ENCODE results near the gene CPNE7.

The CPNE7 gene

GRCh38 chr16:89643769-89644300 is 68.3 kb downstream of the CPNE7 start:
- H3K27me3 Mint-ChIP-seq, result no peaks in the 10 kb centered on the region
- no peak overlapping the region for H3K4me3 Mint-ChIP-seq
- no peak for DNase-seq
- ATAC-seq, result no peak
- H3K9me3 Mint-ChIP-seq, result no peaks in the 10 kb centered on the region
- H3K36me3 Mint-ChIP-seq (ENCODE audit: low read depth), result peaks cover 18% of the 10 kb centered on the region
- H3K27ac Mint-ChIP-seq, result no peak overlapping the region
- H3K4me1 Mint-ChIP-seq, result peaks cover 9% of the 10 kb centered on the region

- ATAC-seq (no peak), DNase-seq (no peak)
- Mint-ChIP-seq H3K9me3 (no peaks in the 10 kb centered on the region), H3K27me3 (no peaks in the 10 kb centered on the region), H3K36me3 (ENCODE audit: low read depth) (peaks cover 24% of the 10 kb centered on the region), H3K4me3 (no peak overlapping the region), H3K27ac (no peak overlapping the region), H3K4me1 (peaks cover 9% of the 10 kb centered on the region)
Observed at GRCh38 chr16:89645122-89645521, 69.6 kb downstream of the CPNE7 start.

- peaks cover 2% of the 10 kb centered on the region for H3K4me1 Mint-ChIP-seq
- no peaks in the 10 kb centered on the region for H3K27me3 Mint-ChIP-seq
- no peak overlapping the region for H3K4me3 Mint-ChIP-seq
- H3K36me3 Mint-ChIP-seq (ENCODE audit: low read depth), result peaks cover 25% of the 10 kb centered on the region
- no peaks in the 10 kb centered on the region for H3K9me3 Mint-ChIP-seq
- DNase-seq (no peak), ATAC-seq (no peak)
- H3K27ac Mint-ChIP-seq, result no peak overlapping the region
Observed at GRCh38 chr16:89646270-89646669, 70.7 kb downstream of the CPNE7 start.
